Body of pancreas (tissue), 4 donors: ENCODE results near the gene SNX32.

Experiments
- POLR2A ChIP-seq, 3 donors: fragments of 450-650 bp; IDR thresholded peaks; one replicate each; pipeline ENCODE4 v1.6.1; 2016; ENCODE audit warnings: antibody characterized with exemption in 3 of 3, mild to moderate bottlenecking in 2 of 3
- TF ChIP-seq, protein P1 (sequence below), 7 experiments: fragments of 450-650 bp in 4 of 7; fragments of 200-600 bp in 3 of 7; sonication (generic) in 3 of 7; IDR thresholded peaks; one replicate each; pipeline ENCODE4 v1.5.1; 2016 to 2019; ENCODE audit warnings: antibody characterized with exemption in 7 of 7

DNA sequence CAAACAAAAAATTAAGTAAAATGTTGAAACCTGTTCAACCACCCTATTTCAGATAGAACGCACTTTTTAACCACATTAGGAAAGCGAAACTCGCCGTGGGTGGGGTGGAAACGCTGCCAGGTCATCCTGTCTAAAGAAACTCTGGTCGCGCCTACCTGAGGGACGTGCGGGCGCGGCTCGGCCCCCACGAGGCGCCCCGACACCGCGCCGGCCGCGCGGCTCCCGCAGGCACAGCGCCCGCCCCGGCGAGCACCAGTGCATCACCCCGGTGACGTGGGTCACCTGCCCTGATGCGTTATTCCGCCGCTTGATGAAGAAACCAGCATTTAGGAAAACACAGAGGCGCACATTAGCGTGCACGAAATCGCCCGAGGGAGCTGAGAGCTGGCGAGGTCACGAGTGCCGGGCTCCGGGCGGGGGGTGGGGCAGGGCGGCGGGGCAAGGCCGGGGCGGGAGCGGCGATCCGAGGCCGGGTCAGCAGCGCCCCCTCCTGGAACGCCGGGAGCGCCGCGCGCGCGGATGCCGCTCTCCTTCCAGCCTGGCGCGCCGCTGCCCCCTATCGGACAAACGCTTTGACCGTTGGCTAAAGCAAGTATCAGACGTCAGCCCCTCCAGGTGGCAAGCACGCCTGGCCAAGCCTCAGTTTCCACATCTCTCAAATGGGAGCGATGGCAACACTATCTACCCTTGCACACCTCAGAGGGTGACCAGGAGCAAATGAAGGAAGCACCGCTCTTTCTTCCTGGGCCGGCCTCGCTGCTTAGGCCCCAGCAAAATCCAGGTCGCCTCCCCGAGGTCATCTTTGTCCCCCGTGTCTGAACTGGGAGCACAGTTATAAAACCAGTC, 15.7 kb upstream of the SNX32 start:
- TF ChIP-seq POLR2A (IDR thresholded peaks at IDR 0.05) = no peak
- TF ChIP-seq, protein P1, sequence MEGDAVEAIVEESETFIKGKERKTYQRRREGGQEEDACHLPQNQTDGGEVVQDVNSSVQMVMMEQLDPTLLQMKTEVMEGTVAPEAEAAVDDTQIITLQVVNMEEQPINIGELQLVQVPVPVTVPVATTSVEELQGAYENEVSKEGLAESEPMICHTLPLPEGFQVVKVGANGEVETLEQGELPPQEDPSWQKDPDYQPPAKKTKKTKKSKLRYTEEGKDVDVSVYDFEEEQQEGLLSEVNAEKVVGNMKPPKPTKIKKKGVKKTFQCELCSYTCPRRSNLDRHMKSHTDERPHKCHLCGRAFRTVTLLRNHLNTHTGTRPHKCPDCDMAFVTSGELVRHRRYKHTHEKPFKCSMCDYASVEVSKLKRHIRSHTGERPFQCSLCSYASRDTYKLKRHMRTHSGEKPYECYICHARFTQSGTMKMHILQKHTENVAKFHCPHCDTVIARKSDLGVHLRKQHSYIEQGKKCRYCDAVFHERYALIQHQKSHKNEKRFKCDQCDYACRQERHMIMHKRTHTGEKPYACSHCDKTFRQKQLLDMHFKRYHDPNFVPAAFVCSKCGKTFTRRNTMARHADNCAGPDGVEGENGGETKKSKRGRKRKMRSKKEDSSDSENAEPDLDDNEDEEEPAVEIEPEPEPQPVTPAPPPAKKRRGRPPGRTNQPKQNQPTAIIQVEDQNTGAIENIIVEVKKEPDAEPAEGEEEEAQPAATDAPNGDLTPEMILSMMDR (IDR thresholded peaks at IDR 0.05) = peak; percentile 96 to 100 (median 100)
